HCT116 (cell line): ENCODE measurements around the gene RPL10L.

ENCODE experiments used
- CTCF ChIP-seq, 3 experiments: fragments of 200-600 bp in 1 of 3; sonication (generic) in 1 of 3; IDR thresholded peaks in 2 of 3; conservative IDR thresholded peaks in 1 of 3; 2 replicates each; pipeline ENCODE4 v1.5.1; 2012 to 2017; ENCODE audit warnings: low read depth in 2 of 3, low read length in 2 of 3, antibody characterized with exemption in 1 of 3, borderline replicate concordance in 1 of 3, control low read depth in 1 of 3, mild to moderate bottlenecking in 1 of 3, mixed read lengths in 1 of 3, mixed run types in 1 of 3, moderate library complexity in 1 of 3; ENCODE audit not compliant: insufficient read depth in 1 of 3
- SIN3A ChIP-seq: IDR thresholded peaks from 2 replicates; pipeline ENCODE4 v1.6.1; 2012; ENCODE audit warnings: low read depth

- TF ChIP-seq CTCF (IDR thresholded peaks at IDR 0.05 in 2 of 3, conservative IDR thresholded peaks at IDR 0.05 in 1 of 3; ENCODE audit: borderline replicate concordance in 1 of 3, insufficient read depth in 1 of 3, low read depth in 2 of 3, low read length in 2 of 3), result no peak
- TF ChIP-seq SIN3A, result no peak
These were observed 35.1 kb upstream of the RPL10L start for GRCh38 chr14:46686652-46687051.
